Amygdala (tissue), 56 donors: ENCODE data around the gene MID2.
A peak's percentile ranks its signal among the peaks of the same experiment; 100 is the strongest.
"Not testable (repeated sequence)": the region's sequence is repeated elsewhere in the genome, so short reads cannot be mapped to it uniquely, and the experiment has no call there.

Source experiments
- DNase-seq, 56 donors: peaks; one replicate each; lab custom pipeline; 2025; lab: John Stamatoyannopoulos, UW

MID2 gene

DNA sequence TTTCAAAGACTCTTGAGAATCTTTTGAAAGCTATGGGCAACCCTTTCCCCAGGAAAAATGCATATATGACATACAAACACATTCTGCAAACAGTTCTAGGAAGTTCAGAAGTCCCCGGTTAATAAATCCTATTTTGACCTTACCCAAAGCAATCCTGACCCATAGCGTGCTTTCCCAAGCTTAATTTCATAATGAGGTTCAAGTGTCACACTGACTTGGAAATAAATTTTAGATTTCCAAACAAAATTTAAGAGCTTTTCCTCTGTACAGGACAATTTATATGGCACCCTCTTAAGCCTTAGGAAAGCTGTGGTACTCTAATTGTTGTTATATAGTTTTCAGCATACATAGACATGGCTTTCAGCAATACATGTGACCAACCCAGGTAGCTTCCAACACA, 11.3 kb downstream of the MID2 start:
- no peak for DNase-seq

DNA sequence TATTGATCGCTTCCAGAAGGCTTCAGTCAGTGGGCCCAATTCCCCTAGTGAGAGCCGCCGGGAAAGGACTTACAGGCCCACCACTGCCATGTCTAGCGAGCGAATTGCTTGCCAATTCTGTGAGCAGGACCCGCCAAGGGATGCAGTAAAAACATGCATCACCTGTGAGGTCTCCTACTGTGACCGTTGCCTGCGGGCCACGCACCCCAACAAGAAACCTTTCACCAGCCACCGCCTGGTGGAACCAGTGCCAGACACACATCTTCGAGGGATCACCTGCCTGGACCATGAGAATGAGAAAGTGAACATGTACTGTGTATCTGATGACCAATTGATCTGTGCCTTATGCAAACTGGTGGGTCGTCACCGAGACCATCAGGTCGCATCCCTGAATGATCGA, 15.3 kb downstream of the MID2 start:
- no peak for DNase-seq

DNA sequence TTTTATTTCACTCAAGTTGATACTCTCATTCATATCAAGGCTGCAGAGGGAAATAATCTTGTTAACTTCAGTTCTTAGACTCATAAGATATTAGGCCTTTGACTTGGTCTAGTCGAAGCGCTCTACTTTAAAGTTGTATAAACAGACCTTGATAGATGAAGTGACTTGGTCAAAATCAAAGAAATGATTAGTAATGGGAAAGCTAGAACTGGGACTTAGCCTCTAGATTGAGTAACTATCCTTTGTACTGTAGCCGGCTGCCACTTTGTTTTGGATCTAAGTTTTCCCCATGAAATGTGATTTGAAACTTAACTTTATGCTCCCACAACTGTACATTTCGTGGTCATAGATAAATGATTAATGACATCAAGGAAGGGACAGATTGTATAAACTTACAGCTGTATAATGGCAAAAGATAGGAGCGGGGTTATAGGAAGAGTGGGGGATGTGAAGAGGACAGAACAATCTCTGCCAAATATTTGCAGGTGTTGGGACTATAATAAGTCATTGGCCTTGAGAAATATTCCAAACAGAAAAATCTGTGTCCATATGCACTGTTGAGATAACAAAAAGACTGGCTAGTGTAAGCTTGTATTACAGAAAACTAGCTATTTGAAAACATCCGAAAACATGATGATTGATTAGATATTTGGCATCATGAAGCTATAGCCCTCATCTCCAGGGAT, 17.2 kb downstream of the MID2 start:
- no peak for DNase-seq

DNA sequence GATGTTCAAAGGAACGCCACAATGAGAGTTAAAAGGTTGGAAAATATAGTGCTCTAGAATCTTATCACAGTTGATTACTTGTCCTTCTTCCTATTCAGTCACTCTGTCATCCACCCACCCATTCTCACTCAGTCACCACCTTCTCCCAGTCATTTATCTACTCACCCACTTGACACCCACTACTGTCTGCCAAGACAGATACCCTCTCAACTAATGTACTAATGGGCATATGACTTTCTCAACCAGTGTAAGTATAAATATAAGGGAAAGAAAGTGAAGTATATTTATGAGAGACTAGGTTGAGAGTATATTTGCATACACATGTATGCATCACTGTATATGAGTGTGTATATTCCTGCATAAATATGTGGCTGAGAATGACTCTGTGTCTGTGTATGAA, 20.0 kb downstream of the MID2 start:
- no peak for DNase-seq

DNA sequence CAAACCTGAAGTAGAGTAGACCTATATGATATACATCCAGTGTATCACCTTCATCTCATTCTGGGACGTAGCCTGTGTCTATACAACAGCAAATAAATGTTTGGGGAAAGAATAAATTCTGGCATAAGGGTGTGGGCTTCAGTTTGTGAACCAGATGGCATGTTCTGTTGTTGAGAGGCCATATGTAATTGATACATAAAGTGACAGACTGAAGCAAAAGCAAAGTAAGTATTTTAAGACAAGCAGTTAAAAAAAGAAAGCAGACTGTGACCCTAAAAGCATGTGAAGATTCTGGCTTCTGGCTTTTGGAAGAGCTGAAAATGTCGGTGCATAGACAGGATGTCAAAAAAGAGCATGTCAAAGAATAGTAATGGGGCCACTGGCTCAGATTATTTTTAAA, 22.9 kb downstream of the MID2 start:
- DNase-seq: no peak

DNA sequence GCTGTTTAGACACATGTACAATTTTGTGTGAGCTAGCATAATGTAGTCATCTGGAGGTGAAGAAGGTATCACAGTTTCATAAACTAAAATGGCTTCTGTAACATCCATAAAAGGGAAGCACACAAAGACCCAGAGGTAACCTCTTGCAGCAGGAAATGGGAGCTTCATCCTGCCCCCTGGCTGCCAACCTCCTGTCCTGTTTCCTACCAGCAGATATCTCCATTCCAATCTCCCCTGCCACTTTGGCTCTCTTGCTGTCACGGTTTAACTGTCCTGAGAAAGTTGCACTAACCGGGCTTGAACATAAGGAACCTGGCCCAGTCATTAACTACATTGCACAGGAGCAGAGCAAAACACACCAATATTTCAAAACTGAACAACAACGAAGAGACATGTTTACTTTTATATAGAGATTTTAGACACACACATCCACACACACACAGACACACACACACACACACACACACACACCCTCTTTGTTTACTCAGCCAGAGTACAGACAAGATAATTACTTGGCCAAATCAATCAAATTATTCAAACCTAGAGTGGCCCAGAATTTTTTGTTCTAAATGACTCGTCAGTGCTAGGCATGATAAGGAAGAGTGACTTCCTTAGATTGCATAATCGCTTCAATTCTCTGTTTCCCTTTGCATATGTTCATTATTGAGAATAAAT, 24.2 kb downstream of the MID2 start:
- peak in 1 of 56 donors; percentile 1 for DNase-seq

DNA sequence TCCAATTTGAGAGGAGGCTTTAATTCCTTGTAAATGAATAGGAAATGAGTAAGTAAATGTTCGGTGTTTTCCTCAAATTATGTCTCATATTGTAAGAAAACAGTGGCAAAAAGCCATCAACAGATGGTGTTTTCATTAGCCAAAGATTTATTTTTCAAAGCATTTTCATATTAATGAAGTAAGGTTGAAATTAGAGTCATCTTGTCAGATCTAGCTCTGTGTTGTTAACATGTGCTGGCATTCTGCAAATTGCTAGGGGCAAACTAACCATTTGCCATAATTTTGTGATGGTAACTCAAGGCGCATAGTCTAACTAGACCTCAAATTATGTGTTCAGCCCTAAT, 24.7 kb downstream of the MID2 start:
- no peak for DNase-seq

DNA sequence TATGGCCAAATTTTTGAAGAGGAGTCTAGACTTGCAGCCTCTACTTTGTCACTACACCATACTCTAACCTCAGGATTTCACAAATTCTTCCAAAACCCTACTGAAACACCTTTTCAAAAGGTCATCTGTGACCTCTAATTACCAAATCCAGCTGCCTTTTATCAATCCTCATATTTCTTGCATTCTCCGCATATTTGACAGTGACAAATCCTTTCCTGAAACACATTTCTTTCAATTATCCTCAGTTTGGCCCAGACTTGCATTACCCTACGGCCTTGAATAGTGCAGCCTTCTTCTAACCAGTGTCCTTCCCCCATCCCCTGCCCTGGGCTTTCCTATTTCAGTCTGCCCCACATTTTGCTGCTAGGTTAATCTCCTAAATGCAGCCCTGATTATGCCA, 25.5 kb downstream of the MID2 start:
- no peak for DNase-seq

DNA sequence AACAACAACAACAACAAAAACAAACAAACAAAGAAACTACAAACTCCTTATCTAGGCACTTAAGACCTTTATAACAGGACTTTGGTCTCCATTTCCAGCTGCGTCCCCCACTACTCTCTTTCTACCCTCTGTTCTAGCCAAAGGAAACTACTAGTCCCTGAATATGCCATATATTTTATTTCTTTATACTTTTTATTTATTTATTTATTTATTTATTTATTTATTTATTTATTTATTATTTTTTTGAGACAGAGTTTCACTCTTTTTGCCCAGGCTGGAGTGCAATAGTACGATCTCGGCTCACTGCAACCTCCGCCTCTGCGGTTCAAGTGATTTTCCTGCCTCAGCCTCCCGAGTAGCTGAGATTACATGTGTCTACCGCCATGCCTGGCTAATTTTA, 26.0 kb downstream of the MID2 start:
- not testable (repeated sequence) for DNase-seq

DNA sequence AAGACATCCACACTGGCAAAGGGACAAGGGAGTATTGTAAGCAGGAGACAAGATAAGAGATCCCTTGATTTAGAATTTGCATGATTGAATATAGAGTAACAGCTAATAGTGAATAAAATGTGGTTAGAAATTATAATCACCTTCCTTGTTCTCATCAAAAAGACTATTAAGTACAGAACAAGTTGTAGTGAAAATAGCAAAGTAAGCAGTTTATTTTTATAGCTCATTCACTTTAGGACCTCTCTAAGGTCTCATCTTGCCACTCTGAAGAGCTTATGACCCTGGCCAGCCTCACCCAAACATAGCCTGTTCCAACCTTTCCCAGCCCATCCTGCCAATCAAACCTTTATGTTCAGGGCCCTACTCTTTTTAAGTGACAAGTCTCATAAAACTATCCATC, 30.6 kb downstream of the MID2 start:
- DNase-seq: no peak

DNA sequence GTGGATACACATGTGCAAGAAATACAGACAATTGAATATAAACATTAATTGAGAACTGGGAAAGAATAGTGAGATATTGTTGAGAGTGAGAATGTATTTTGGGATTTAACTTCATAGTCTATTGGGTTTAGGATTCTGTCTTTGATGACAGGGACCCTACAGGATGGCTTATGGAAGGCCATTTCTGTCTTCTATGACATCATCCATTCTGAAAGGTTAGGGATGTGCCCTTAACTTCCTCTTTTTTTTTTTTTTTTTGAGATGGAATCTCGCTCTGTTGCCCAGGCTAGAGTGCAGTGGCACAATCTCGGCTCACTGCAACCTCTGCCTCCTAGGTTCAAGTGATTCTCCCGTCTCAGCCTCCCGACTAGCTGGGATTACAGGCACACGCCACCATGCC, 31.4 kb downstream of the MID2 start:
- not testable (repeated sequence) for DNase-seq

DNA sequence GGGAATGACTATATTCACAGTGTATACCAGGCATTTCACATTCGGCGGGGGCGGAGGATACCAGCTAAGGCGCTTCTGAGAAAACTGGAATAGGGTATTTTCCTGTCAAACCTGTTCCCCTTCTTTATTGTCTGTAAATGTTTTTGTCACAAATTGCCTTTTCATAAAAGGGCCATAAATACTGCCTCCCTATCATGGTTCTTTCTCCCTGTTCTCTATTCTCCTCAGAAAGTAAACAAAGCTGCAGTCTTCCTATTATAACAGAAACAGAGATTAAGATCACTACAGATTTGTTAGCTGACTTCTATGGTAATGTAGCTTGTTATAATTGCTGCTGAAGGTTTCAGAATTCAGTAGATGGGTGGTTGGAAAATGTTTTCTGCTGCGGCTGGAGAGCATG, 32.2 kb downstream of the MID2 start:
- no peak for DNase-seq

DNA sequence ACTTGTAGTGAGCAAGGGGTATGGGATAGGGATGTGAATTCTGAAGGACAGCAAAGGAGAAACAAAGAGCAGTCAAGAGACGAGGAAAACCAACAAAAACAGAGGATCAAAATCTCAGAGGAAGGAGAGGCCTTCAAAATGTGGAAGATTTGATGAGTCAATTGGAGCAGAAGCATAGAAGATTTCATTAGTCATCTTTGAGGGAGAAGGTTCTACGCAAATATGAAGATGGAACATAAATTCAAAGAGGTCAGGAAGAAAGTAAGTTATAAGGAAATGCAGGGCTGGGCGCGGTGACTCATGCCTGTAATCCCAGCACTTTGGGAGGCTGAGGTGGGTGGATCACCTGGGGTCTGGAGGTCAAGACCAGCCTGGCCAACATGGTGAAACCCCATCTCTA, 35.4 kb downstream of the MID2 start:
- no peak for DNase-seq

DNA sequence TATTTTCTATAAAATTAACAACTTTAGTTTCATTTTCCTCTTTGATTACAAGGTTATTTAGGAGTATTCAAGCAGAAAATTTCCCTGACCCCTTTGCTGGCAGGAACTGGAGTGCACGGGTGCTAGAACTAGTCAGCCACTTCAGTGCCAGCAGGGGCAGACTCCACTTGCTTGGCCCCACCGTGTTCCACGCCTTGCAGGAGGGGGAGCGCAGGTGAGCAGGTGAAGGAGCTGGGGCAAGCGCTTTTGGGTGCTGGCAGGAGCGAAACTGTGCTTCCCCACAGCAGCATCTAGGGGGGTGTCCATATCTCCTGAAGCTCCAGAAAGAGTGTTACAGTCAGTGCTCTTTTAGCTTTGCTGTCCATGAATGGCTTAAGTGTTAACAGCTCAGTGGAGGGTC, 45.5 kb downstream of the MID2 start:
- peak in 1 of 56 donors; percentile 1 for DNase-seq

DNA sequence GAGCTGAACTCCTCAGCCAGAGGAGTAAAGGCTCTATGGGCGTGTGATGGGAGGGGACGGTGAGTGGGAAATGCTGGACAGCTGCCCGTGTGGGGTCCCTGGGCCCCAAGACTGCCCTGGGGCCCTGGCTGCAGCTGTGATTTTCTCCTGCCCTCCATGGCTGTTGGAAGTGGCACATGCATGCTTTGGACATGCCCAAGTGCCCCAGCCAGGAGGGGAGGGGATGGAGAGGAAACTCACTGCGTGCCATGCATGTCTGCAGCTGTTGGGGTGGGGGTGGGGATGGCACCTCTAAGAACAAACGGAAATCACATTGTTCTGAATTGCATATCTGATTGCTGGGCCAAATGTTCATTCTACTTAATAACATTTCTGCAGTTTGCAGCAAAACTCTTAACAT, 52.4 kb downstream of the MID2 start:
- DNase-seq: no peak

DNA sequence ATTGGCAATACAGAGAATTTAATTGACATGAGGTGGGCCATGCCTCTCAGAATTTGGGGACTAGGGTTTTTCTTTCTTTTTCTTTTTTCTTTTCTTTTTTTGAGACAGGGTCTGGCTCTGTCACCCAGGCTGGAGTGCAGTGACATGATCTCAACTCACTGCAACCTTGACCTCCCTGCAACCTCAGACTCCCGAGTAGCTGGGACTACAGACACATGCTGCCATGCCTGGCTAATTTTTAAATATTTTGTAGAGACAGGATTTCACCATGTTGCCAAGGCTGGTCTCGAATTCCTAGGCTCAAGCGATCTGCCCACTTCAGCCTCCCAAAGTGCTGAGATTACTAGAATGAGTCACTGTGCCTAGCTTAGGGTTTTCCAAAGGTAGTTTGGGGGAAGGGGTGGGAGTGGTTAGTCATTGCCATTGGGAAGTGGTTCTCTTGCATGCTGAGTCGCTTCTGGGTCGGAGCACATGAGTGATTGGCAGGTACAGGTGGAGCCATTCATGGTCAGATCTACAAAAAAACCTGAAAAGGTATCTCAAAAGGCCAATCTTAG, 54.5 kb downstream of the MID2 start:
- DNase-seq: no peak

DNA sequence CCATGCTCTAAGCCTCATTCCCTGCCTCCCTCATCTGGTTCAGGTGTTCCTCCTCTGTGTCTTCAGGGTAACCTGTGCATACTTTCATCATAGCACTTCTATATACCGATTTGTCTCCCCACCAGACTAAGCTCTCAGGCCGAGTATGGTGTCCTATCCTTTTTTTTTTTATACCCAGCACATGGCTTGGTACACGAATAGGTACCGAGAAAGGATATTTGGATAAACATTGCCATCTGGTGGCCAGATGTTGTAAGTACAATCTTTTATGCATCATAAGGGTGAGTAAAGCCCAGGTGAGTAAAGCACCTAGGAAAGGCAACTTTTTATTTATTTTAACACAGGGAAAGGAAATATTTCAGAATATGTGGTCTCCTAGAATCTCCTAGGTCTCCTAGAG, 68.4 kb downstream of the MID2 start:
- DNase-seq: no peak

DNA sequence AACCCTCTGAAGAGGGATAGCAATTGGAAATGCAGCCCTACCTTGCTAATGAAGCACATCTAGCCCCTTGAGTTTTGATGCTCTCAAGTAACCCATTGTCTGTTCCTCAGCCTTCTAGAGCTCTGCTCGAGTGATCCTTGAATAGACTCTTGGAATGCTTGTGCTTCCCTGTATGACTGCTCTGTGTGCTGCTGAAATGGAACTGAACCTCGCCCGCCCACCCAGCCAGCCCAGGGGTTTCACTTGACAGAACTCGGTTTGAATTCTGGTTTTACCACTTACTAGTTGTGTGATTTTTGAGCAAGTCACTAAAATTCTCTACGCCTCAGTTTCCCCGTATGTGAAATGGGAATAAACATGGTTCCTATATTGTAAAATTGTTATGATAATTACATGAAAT, 77.1 kb downstream of the MID2 start:
- DNase-seq: no peak

DNA sequence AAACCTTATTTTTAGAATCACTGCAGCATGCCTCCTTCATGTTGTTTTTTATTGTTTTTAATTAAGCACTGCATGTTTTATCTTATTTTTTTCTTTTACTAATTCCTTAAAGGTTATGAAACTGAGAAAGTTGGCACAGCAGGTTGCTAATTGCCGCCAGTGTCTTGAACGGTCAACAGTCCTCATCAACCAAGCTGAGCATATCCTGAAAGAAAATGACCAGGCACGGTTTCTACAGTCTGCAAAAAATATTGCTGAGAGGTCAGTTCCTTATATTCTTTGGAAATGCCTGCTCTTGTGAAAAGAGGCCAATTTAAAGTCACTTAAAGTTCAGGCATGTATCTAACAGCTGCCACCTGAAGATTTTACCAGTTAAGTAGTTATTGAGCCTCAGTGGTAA, 79.7 kb downstream of the MID2 start:
- DNase-seq: no peak

DNA sequence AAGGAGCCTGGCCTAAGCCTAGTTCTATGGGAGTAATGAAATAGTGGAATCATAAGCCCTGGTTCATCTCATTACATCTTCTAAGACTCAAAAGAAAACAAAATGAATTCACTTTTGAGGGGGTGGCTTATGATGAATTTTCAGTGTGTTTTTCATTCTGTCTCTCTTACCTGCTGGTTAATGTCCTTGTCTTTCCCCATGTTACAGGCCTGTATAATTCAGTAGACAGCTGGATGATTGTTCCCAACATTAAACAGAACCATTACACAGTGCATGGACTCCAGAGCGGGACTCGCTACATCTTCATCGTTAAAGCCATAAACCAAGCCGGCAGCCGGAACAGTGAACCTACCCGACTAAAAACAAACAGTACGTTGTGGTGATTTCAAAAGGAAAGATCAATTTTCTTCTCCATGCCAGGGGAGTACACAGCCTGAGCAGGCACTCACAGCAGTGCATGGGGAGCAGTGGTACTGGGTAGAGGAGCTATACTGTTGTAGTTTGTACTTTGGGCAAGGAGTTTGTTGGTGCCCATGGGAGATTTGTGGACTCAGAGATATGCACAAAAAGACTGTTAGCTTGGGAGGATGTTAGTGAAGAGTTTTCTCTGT, 98.6 kb downstream of the MID2 start:
- DNase-seq: no peak

DNA sequence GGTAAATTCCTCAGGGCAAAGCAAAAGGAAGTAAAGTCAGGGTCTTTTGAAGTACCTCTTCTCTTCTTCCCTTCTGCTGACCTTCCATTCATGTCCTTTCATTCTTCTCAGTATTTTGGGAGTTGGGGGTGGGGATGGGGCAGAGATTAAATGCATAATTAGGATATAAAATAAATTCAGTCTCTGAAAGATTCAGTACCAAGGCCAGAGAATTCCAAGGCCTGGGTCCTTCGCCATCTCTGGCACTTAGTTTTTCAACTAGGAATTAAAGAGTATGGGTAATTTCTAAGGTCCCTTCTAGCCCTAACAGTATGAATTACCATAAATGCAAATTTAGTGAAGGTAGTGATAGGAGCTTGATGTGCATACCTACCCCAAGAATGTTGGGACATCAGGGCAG, 108.6 kb downstream of the MID2 start:
- DNase-seq: no peak

DNA sequence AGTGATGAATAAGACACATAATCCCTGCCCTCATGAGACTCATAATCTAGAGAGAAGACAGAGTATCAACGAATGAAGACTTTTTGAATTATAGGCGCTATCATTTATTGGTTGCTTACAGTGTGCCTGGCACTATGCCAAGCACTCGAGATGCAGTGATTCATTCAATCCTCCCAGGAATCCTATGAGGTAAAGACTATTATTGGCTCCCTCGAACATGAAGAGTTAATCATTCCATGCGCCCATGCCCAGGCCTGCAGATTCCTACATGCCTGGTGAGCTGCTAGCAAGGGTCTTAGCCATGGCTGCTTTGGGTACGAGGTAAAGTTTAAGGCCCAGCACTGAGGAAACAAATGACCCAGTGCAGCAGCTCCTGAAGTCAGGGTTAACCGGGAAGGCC, 109.5 kb downstream of the MID2 start:
- peak in 2 of 56 donors; percentile 0 to 8 for DNase-seq
